ENCODE data around the gene TOX3.

The TOX3 gene

GRCh38 chr16:52489894-52490293 is 57.0 kb downstream of the TOX3 start:
- no peak for DNase-seq (ENCODE audit: low read depth in 2 of 2)
- no peak for TF ChIP-seq CTCF (IDR thresholded peaks at IDR 0.05; ENCODE audit: low read depth, low read length)
- H3K4me3 ChIP-seq (replicated peaks in 1 of 2; ENCODE audit: low read depth in 2 of 2, low read length in 2 of 2): no peak overlapping the region

- DNase-seq (ENCODE audit: low read depth in 2 of 2): no peak
- H3K4me3 ChIP-seq (replicated peaks in 1 of 2; ENCODE audit: low read depth in 2 of 2, low read length in 2 of 2): no peak overlapping the region
- no peak for TF ChIP-seq CTCF (IDR thresholded peaks at IDR 0.05; ENCODE audit: low read depth, low read length)
Measured at GRCh38 chr16:52488837-52489289, 58.1 kb downstream of the TOX3 start.

- TF ChIP-seq CTCF (IDR thresholded peaks at IDR 0.05; ENCODE audit: low read depth, low read length): no peak
- no peak overlapping the region for H3K4me3 ChIP-seq (replicated peaks in 1 of 2; ENCODE audit: low read depth in 2 of 2, low read length in 2 of 2)
- DNase-seq (ENCODE audit: low read depth in 2 of 2): no peak
Measured at GRCh38 chr16:52487849-52488457, 59.0 kb downstream of the TOX3 start.

GRCh38 chr16:52480237-52480636 is 66.7 kb downstream of the TOX3 start:
- TF ChIP-seq CTCF (IDR thresholded peaks at IDR 0.05; ENCODE audit: low read depth, low read length): no peak
- DNase-seq (ENCODE audit: low read depth in 2 of 2): no peak

GRCh38 chr16:52476111-52476510 is 70.8 kb downstream of the TOX3 start:
- DNase-seq (ENCODE audit: low read depth in 2 of 2): no peak
- no peak overlapping the region for H3K4me3 ChIP-seq (replicated peaks in 1 of 2; ENCODE audit: low read depth in 2 of 2, low read length in 2 of 2)
- TF ChIP-seq CTCF (IDR thresholded peaks at IDR 0.05; ENCODE audit: low read depth, low read length): no peak

More at GRCh38 chr16:52480237-52480636, 66.7 kb downstream of the TOX3 start:
- no peak overlapping the region for H3K4me3 ChIP-seq (replicated peaks in 1 of 2; ENCODE audit: low read depth in 2 of 2, low read length in 2 of 2)

GRCh38 chr16:52474679-52475078 is 72.3 kb downstream of the TOX3 start:
- no peak overlapping the region for H3K4me3 ChIP-seq (replicated peaks in 1 of 2; ENCODE audit: low read depth in 2 of 2, low read length in 2 of 2)
- no peak for TF ChIP-seq CTCF (IDR thresholded peaks at IDR 0.05; ENCODE audit: low read depth, low read length)
- DNase-seq (ENCODE audit: low read depth in 2 of 2): no peak

GRCh38 chr16:52473096-52473495 is 73.8 kb downstream of the TOX3 start:
- TF ChIP-seq CTCF (IDR thresholded peaks at IDR 0.05; ENCODE audit: low read depth, low read length): no peak
- DNase-seq (ENCODE audit: low read depth in 2 of 2): no peak
- no peak overlapping the region for H3K4me3 ChIP-seq (replicated peaks in 1 of 2; ENCODE audit: low read depth in 2 of 2, low read length in 2 of 2)
